Neural cell (in vitro differentiated cells): ENCODE measurements around the gene BCO2. TPM values are rescaled to one million over a fixed set of nuclear protein-coding genes. Genes with fewer than 3 reads are reported as not detected.

Experiments used
- H2AFZ ChIP-seq: fragments of 200-600, 300-800 bp; sonication (generic), shearing (Covaris generic); 2 replicates; pipeline ENCODE4 v1.6.0; 2014; ENCODE audit warnings: low read depth, mild to moderate bottlenecking, antibody characterized with exemption, low read length, moderate library complexity
- H3F3A ChIP-seq: fragments of 200-600 bp; shearing (Covaris generic); 2 replicates; pipeline ENCODE4 v1.6.1; 2016; ENCODE audit warnings: mild to moderate bottlenecking, moderate library complexity, mixed read lengths, antibody characterized with exemption, low read length; ENCODE audit not compliant: insufficient read depth, poor library complexity, severe bottlenecking
- H3K27ac ChIP-seq: fragments of 200-600, 300-800 bp; sonication (generic), shearing (Covaris generic); 2 replicates; pipeline ENCODE4 v1.5.1; 2014; ENCODE audit warnings: mild to moderate bottlenecking, low read length, moderate library complexity
- H3K27me3 ChIP-seq: fragments of 300-800, 200-600 bp; sonication (generic), shearing (Covaris generic); 2 replicates; pipeline ENCODE4 v1.6.0; 2014; ENCODE audit warnings: mild to moderate bottlenecking, low read depth, low read length, moderate library complexity; ENCODE audit not compliant: insufficient read depth
- H3K36me3 ChIP-seq: fragments of 300-800, 200-600 bp; sonication (generic), shearing (Covaris generic); 2 replicates; pipeline ENCODE4 v1.5.1; 2014; ENCODE audit warnings: mild to moderate bottlenecking, antibody characterized with exemption, low read length, moderate library complexity; ENCODE audit not compliant: insufficient read depth
- H3K4me2 ChIP-seq: fragments of 300-800, 200-600 bp; sonication (generic), shearing (Covaris generic); 2 replicates; pipeline ENCODE4 v1.6.0; 2014; ENCODE audit warnings: mild to moderate bottlenecking, low read length
- H3K4me3 ChIP-seq: fragments of 300-800, 200-600 bp; sonication (generic), shearing (Covaris generic); 2 replicates; pipeline ENCODE4 v1.5.1; 2014; ENCODE audit warnings: mild to moderate bottlenecking, low read length, moderate library complexity
- H3K79me2 ChIP-seq: fragments of 200-600 bp; shearing (Covaris generic); replicated peaks from 2 replicates; pipeline ENCODE4 v1.6.0; 2014; ENCODE audit warnings: mild to moderate bottlenecking, low read length, moderate library complexity; ENCODE audit not compliant: insufficient read depth
- H3K9ac ChIP-seq: fragments of 300-800, 200-600 bp; sonication (generic), shearing (Covaris generic); 2 replicates; pipeline ENCODE4 v1.6.1; 2016; ENCODE audit warnings: mild to moderate bottlenecking, low read length, mixed read lengths
- H3K9me2 ChIP-seq: fragments of 200-600 bp; shearing (Covaris generic); 2 replicates; pipeline ENCODE4 v1.6.1; 2016; ENCODE audit warnings: mild to moderate bottlenecking, low read length, mixed read lengths; ENCODE audit not compliant: insufficient read depth
- H3K9me3 ChIP-seq: fragments of 200-600, 300-800 bp; sonication (generic), shearing (Covaris generic); 2 replicates; pipeline ENCODE4 v1.6.1; 2016; ENCODE audit warnings: mild to moderate bottlenecking, mixed run types, low read length, moderate library complexity, mixed read lengths
- H4K20me1 ChIP-seq: fragments of 200-600 bp; shearing (Covaris generic); 2 replicates; pipeline ENCODE4 v1.6.1; 2016; ENCODE audit warnings: mild to moderate bottlenecking, mixed run types; ENCODE audit not compliant: insufficient read depth
- CTCF ChIP-seq: fragments of 450-650 bp; IDR thresholded peaks from 2 replicates; pipeline ENCODE4 v1.5.1; 2014; ENCODE audit warnings: antibody characterized with exemption, mild to moderate bottlenecking, moderate library complexity; ENCODE audit not compliant: poor library complexity, severe bottlenecking
- EP300 ChIP-seq: fragments of 450-650 bp; conservative IDR thresholded peaks from 2 replicates; pipeline ENCODE4 v1.6.1; 2014; ENCODE audit warnings: antibody characterized with exemption, mild to moderate bottlenecking, moderate library complexity; ENCODE audit not compliant: poor library complexity, severe bottlenecking
- EZH2 ChIP-seq: fragments of 200-600, 300-800 bp; shearing (Covaris generic), sonication (generic); IDR thresholded peaks from 2 replicates; pipeline ENCODE4 v1.6.1; 2014; ENCODE audit warnings: antibody characterized with exemption, low read length, borderline replicate concordance, mild to moderate bottlenecking; ENCODE audit not compliant: insufficient read depth, poor library complexity, severe bottlenecking
- MXI1 ChIP-seq: fragments of 450-650 bp; conservative IDR thresholded peaks from 2 replicates; pipeline ENCODE4 v1.6.1; 2014; ENCODE audit warnings: antibody characterized with exemption, mild to moderate bottlenecking; ENCODE audit not compliant: poor library complexity, severe bottlenecking
- POLR2AphosphoS5 ChIP-seq: IDR thresholded peaks from 2 replicates; pipeline ENCODE4 v1.6.1; 2012
- RAD21 ChIP-seq: fragments of 450-650 bp; conservative IDR thresholded peaks from 2 replicates; pipeline ENCODE4 v1.6.1; 2014; ENCODE audit warnings: antibody characterized with exemption, mild to moderate bottlenecking, moderate library complexity
- SMC3 ChIP-seq: fragments of 450-650 bp; conservative IDR thresholded peaks from 2 replicates; pipeline ENCODE4 v1.6.1; 2014; ENCODE audit warnings: antibody characterized with exemption, mild to moderate bottlenecking, moderate library complexity; ENCODE audit not compliant: poor library complexity
- TAF1 ChIP-seq: IDR thresholded peaks from 2 replicates; pipeline ENCODE4 v1.6.1; 2012; ENCODE audit warnings: low read depth
- polyA plus RNA-seq: library from polyadenylated mRNA; depleted of rRNA; stranded (reverse); fragments of >200 nt; gene quantifications from 2 replicates; pipeline ENCODE4 v1.2.3, GENCODE V29; 2014
- TF ChIP-seq, protein P1 (sequence below): IDR thresholded peaks from 2 replicates; pipeline ENCODE4 v1.6.1; 2012; ENCODE audit warnings: borderline replicate concordance

BCO2 gene
- polyA plus RNA-seq, 1 donor from 2014 or later = 7.4 TPM

- no peak overlapping the region for H3K4me3 ChIP-seq
- no peak for TF ChIP-seq RAD21
- no peak for TF ChIP-seq SMC3
- TF ChIP-seq CTCF = no peak
- TF ChIP-seq, protein P1, sequence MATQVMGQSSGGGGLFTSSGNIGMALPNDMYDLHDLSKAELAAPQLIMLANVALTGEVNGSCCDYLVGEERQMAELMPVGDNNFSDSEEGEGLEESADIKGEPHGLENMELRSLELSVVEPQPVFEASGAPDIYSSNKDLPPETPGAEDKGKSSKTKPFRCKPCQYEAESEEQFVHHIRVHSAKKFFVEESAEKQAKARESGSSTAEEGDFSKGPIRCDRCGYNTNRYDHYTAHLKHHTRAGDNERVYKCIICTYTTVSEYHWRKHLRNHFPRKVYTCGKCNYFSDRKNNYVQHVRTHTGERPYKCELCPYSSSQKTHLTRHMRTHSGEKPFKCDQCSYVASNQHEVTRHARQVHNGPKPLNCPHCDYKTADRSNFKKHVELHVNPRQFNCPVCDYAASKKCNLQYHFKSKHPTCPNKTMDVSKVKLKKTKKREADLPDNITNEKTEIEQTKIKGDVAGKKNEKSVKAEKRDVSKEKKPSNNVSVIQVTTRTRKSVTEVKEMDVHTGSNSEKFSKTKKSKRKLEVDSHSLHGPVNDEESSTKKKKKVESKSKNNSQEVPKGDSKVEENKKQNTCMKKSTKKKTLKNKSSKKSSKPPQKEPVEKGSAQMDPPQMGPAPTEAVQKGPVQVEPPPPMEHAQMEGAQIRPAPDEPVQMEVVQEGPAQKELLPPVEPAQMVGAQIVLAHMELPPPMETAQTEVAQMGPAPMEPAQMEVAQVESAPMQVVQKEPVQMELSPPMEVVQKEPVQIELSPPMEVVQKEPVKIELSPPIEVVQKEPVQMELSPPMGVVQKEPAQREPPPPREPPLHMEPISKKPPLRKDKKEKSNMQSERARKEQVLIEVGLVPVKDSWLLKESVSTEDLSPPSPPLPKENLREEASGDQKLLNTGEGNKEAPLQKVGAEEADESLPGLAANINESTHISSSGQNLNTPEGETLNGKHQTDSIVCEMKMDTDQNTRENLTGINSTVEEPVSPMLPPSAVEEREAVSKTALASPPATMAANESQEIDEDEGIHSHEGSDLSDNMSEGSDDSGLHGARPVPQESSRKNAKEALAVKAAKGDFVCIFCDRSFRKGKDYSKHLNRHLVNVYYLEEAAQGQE = no peak
- TF ChIP-seq EP300 = no peak
- TF ChIP-seq EZH2 = no peak
- no peak for TF ChIP-seq TAF1
- no peak for TF ChIP-seq POLR2AphosphoS5
- TF ChIP-seq MXI1 = no peak
- H3K4me2 ChIP-seq = no peak overlapping the region
- H3K9ac ChIP-seq = no peak overlapping the region
- no peaks in the 10 kb centered on the region for H3K79me2 ChIP-seq
- no peak overlapping the region for H2AFZ ChIP-seq
- no peaks in the 10 kb centered on the region for H3K36me3 ChIP-seq
- no peaks in the 10 kb centered on the region for H3K9me3 ChIP-seq
- no peaks in the 10 kb centered on the region for H3K9me2 ChIP-seq
- no peaks in the 10 kb centered on the region for H4K20me1 ChIP-seq
- H3K27me3 ChIP-seq = no peaks in the 10 kb centered on the region
- no peak overlapping the region for H3K27ac ChIP-seq
- H3F3A ChIP-seq = no peaks in the 10 kb centered on the region
Measured at GRCh38 chr11:112173152-112173551, 2.2 kb upstream of the BCO2 start.

DNA sequence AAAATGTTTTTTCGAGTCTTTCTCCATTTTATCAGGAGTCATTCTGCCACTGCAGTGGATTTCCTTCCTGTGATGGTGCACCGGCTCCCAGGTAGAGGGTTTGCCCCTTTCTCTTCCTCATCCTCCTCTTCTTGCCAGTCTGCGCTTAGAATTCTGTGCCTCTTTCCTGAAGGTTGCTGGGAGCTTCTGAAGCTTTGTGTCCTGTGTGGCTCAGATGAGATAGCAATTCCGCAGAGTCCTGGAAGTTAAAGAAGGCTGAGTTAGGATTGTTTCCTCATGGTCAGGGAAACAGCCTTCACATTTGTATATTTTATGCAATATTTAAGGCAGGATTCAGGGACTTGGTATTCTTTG lies 264 bp downstream of the BCO2 start:
- H3F3A ChIP-seq = no peaks in the 10 kb centered on the region
- H3K9ac ChIP-seq = peak overlapping the region; percentile 20
- H3K79me2 ChIP-seq = no peaks in the 10 kb centered on the region
- peak overlapping the region; percentile 49 for H3K4me2 ChIP-seq
- no peaks in the 10 kb centered on the region for H4K20me1 ChIP-seq
- H3K27ac ChIP-seq = no peak overlapping the region
- H3K9me2 ChIP-seq = no peaks in the 10 kb centered on the region
- peak overlapping the region; percentile 59 for H3K4me3 ChIP-seq
- H3K36me3 ChIP-seq = no peaks in the 10 kb centered on the region
- TF ChIP-seq MXI1 (no peak), EP300 (no peak), TAF1 (no peak), EZH2 (no peak), RAD21 (no peak), CTCF (no peak), POLR2AphosphoS5 (no peak), SMC3 (no peak)
- TF ChIP-seq, protein P1 = no peak
- no peaks in the 10 kb centered on the region for H3K9me3 ChIP-seq
- no peaks in the 10 kb centered on the region for H3K27me3 ChIP-seq
- H2AFZ ChIP-seq = peak overlapping the region; percentile 19
